CD4-positive, alpha-beta T cell (primary cell): ENCODE measurements around the gene SFT2D3. TPM values are rescaled to one million over a fixed set of nuclear protein-coding genes. Genes with fewer than 3 reads are reported as not detected.

Source experiments
- ATAC-seq: fragments of 200-7000 bp; cut with Tn5 transposase; one replicate; pipeline ENCODE4 v1.10.0; 2022; ENCODE audit warnings: mild to moderate bottlenecking; ENCODE audit not compliant: poor library complexity
- CTCF ChIA-PET: fragments of 350-600 bp; sonication (Branson Sonifier 250); formaldehyde crosslinking; loops from one replicate; lab custom pipeline; 2021; ENCODE audit warnings: antibody characterized with exemption, inconsistent platforms; lab: Charles Lee
- POLR2A ChIA-PET: fragments of 350-600 bp; sonication (Branson Sonifier 250); formaldehyde crosslinking; loops from one replicate; lab custom pipeline; 2021; ENCODE audit warnings: antibody characterized with exemption, inconsistent platforms; lab: Charles Lee
- DNase-seq, 14 experiments: peaks; one replicate each; pipeline ENCODE4 v3.0.0-alpha.2; 2013 to 2020; ENCODE audit warnings: mixed read lengths in 2 of 14
- H3K27ac ChIP-seq, 2 donors: one replicate each; pipeline versions ENCODE4 v1.5.1 to v1.7.0; 2013; ENCODE audit warnings: low read length in 2 of 2, low read depth in 1 of 2, mild to moderate bottlenecking in 1 of 2
- H3K27me3 ChIP-seq, 2 experiments: 1 replicate in 1 of 2; 2 replicates in 1 of 2; pipeline versions ENCODE4 v1.6.1 to v1.7.0; 2013; ENCODE audit warnings: low read length in 2 of 2, control low read depth in 1 of 2, mild to moderate bottlenecking in 1 of 2, moderate library complexity in 1 of 2; ENCODE audit not compliant: insufficient read depth in 2 of 2, control insufficient read depth in 1 of 2
- H3K36me3 ChIP-seq: one replicate; pipeline ENCODE4 v1.6.1; 2013; ENCODE audit warnings: low read length, control low read depth; ENCODE audit not compliant: insufficient read depth
- H3K4me1 ChIP-seq: one replicate; pipeline ENCODE4 v1.6.1; 2013; ENCODE audit warnings: low read length, control low read depth; ENCODE audit not compliant: insufficient read depth
- H3K4me3 ChIP-seq: one replicate; pipeline ENCODE4 v1.5.1; 2013; ENCODE audit warnings: mild to moderate bottlenecking, low read length, moderate library complexity
- H3K9me3 ChIP-seq, 2 experiments: 1 replicate in 1 of 2; 2 replicates in 1 of 2; pipeline versions ENCODE4 v1.6.1 to v1.7.0; 2013; ENCODE audit warnings: low read length in 2 of 2, mild to moderate bottlenecking in 2 of 2, control low read depth in 1 of 2, moderate library complexity in 1 of 2; ENCODE audit not compliant: control insufficient read depth in 1 of 2, insufficient read depth in 1 of 2
- H3K27ac Mint-ChIP-seq: one replicate; pipeline ENCODE4 v1.8.0; 2020; ENCODE audit warnings: mixed read lengths
- H3K27me3 Mint-ChIP-seq: one replicate; pipeline ENCODE4 v1.8.0; 2021; ENCODE audit warnings: mixed read lengths
- H3K36me3 Mint-ChIP-seq: one replicate; pipeline ENCODE4 v1.8.0; 2021; ENCODE audit warnings: low read depth, mixed read lengths
- H3K4me1 Mint-ChIP-seq: one replicate; pipeline ENCODE4 v1.8.0; 2021; ENCODE audit warnings: low read depth, mixed read lengths
- H3K4me3 Mint-ChIP-seq: one replicate; pipeline ENCODE4 v1.8.0; 2020; ENCODE audit warnings: mild to moderate bottlenecking, mixed read lengths
- H3K9me3 Mint-ChIP-seq: one replicate; pipeline ENCODE4 v1.8.0; 2020; ENCODE audit warnings: mixed read lengths
- CTCF ChIP-seq: fragments of 200-600 bp; IDR thresholded peaks from one replicate; pipeline ENCODE4 v1.8.0; 2022; ENCODE audit warnings: antibody characterized with exemption, mild to moderate bottlenecking
- intact Hi-C, 2 experiments: fragments of 100-400 bp; cut with DNase I in 1 of 2; cut with micrococcal nuclease in 1 of 2; formaldehyde crosslinking; loops; one replicate each; pipeline versions ENCODE4 v1.15.1 to v1.9.0; 2023 to 2025; cut with DNase I, micrococcal nuclease
- total RNA-seq, 174 experiments: library from RNA in 2 of 174; stranded (reverse) in 2 of 174; gene quantifications; one replicate each; pipeline ENCODE4 v1.2.3 and lab custom pipeline; 2021 to 2026

The SFT2D3 gene
- total RNA-seq, 2 experiments from 2014 or later = 8.5 to 8.9 TPM

- Mint-ChIP-seq H3K4me3 (no peak overlapping the region), H3K36me3 (no peaks in the 10 kb centered on the region), H3K9me3 (peaks cover 2% of the 10 kb centered on the region), H3K27ac (no peak overlapping the region), H3K4me1 (no peaks in the 10 kb centered on the region), H3K27me3 (peaks cover 15% of the 10 kb centered on the region)
- ATAC-seq (no peak), DNase-seq (no peak)
- Histone ChIP-seq H3K36me3 (no peaks in the 10 kb centered on the region), H3K9me3 (no peaks in the 10 kb centered on the region), H3K27me3 (no peaks in the 10 kb centered on the region), H3K4me1 (peaks cover 4% of the 10 kb centered on the region), H3K27ac (no peak overlapping the region), H3K4me3 (no peak overlapping the region)
- CTCF ChIA-PET = no interaction called here
- intact Hi-C loops = no loop called here
- TF ChIP-seq CTCF = no peak
- POLR2A ChIA-PET = interaction anchor here (0.8 kb wide), 1 partner anchor 19 kb away, joined by 3 read pairs; no protein-coding TSS in a partner anchor
Observed at GRCh38 chr2:127683056-127683455, 18.2 kb upstream of the SFT2D3 start.

- no peak overlapping the region for H3K4me3 Mint-ChIP-seq
- ATAC-seq = no peak
- intact Hi-C loops = no loop called here
- Histone ChIP-seq H3K9me3 (peaks cover 0 to 5% of the 10 kb centered on the region in 2 experiments), H3K27me3 (no peaks in the 10 kb centered on the region), H3K4me1 (peaks cover 4% of the 10 kb centered on the region), H3K27ac (no peak overlapping the region), H3K36me3 (no peaks in the 10 kb centered on the region), H3K4me3 (no peak overlapping the region)
- H3K36me3 Mint-ChIP-seq = no peaks in the 10 kb centered on the region
- H3K9me3 Mint-ChIP-seq = peaks cover 3% of the 10 kb centered on the region
- no peak overlapping the region for H3K27ac Mint-ChIP-seq
- POLR2A ChIA-PET = no interaction called here
- TF ChIP-seq CTCF = no peak
- DNase-seq = peak in 1 of 14 experiments; percentile 2
- H3K4me1 Mint-ChIP-seq = no peaks in the 10 kb centered on the region
- H3K27me3 Mint-ChIP-seq = peaks cover 8% of the 10 kb centered on the region
- CTCF ChIA-PET = no interaction called here
Observed at GRCh38 chr2:127683757-127684156, 17.5 kb upstream of the SFT2D3 start.

- H3K27ac Mint-ChIP-seq = no peak overlapping the region
- Histone ChIP-seq H3K27ac (no peak overlapping the region), H3K36me3 (no peaks in the 10 kb centered on the region), H3K9me3 (peaks cover 6 to 13% of the 10 kb centered on the region in 2 experiments), H3K4me3 (no peak overlapping the region), H3K27me3 (no peaks in the 10 kb centered on the region), H3K4me1 (peaks cover 4% of the 10 kb centered on the region)
- no peaks in the 10 kb centered on the region for H3K36me3 Mint-ChIP-seq
- ATAC-seq (no peak), DNase-seq (peak in 1 of 14 experiments; percentile 3)
- POLR2A ChIA-PET = no interaction called here
- H3K4me1 Mint-ChIP-seq = no peaks in the 10 kb centered on the region
- CTCF ChIA-PET = no interaction called here
- no peak for TF ChIP-seq CTCF
- intact Hi-C loops = no loop called here
- peaks cover 8% of the 10 kb centered on the region for H3K27me3 Mint-ChIP-seq
- peaks cover 3% of the 10 kb centered on the region for H3K9me3 Mint-ChIP-seq
- no peak overlapping the region for H3K4me3 Mint-ChIP-seq
Observed at GRCh38 chr2:127685410-127686080, 15.8 kb upstream of the SFT2D3 start.
